ENCODE results near the gene CAMTA1.
"Not testable (repeated sequence)": the region's sequence is repeated elsewhere in the genome, so short reads cannot be mapped to it uniquely, and the experiment has no call there.

CAMTA1 gene

GRCh38 chr1:6785318-6785727 is at the start of gene CAMTA1:
Gene CAMTA1, plus strand, starts transcription at chr1:6785454. Its CDS starts 77 bp downstream, at chr1:6785531.
- intact Hi-C loops (cut with DNase I): loop anchor here (10.0 kb wide), 1 partner anchor 161 kb away; the partner anchor contains the start of gene THAP3
- DNase-seq: peak in 1 of 42 donors; percentile 99

DNA sequence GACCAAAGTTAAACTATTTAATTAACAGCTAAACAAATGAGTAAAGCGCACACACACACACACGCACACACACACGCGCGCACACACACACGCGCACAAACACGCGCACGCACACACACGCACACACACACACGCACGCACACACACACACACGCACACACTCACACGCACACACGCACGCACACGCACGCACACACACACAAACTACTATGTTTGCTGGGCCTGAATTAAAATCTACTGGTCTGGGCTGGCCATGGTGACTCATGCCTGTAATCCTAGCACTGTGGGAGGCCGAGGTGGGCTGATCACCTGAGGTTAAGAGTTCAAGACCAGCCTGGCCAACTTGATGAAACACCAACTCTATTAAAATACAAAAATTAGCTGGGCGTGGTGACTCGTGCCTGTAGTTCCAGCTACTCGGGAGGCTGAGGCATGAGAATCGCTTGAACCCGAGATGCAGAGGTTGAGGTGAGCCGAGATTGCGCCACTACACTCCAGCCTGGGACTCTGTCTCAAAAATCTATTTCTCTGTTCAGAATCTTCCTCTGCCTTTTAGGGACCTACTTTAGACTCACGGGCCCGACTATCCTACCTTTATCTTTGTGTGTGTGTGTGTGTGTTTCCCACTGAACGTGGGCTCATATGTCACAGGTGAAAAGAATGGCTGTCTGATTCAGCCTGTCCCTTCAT is 46.1 kb upstream of the CAMTA1 start:
- intact Hi-C loops (cut with DNase I): no loop called here

DNA sequence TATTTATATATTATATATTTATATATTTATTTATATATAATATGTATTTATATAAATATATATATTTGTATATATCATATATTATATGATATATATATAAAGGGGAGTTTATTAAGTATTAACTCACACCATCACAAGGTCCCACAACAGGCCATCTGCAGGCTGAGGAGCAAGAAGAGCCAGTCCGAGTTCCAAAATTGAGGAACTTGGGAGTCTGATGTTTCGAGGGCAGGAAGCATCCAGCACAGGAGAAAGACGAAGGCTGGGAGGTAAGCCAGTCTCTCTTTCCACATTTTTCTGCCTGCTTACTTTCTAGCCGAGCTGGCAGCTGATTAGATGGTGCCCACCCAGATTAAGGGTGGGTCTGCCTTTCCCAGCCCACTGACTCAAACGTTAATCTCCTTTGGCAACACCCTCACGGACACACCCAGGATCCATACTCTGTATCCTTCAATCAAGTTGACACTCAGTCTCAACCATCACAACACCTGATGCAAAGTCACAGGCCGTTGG is 42.5 kb upstream of the CAMTA1 start:
- intact Hi-C loops (cut with DNase I); DNase-seq: not testable (repeated sequence)

More for the DNA sequence above, 46.1 kb upstream of the CAMTA1 start:
- no peak for DNase-seq

- DNase-seq: peak in 22 of 42 donors; percentile 1 to 59 (median 19)
- intact Hi-C loops (cut with DNase I): no loop called here
These were observed 41.8 kb upstream of the CAMTA1 start for GRCh38 chr1:6743189-6744101.

- no peak for DNase-seq
- intact Hi-C loops (cut with DNase I): no loop called here
These were observed 40.2 kb upstream of the CAMTA1 start for GRCh38 chr1:6745073-6745472.

GRCh38 chr1:6747674-6748073 is 37.6 kb upstream of the CAMTA1 start:
- intact Hi-C loops (cut with DNase I): no loop called here
- no peak for DNase-seq

DNA sequence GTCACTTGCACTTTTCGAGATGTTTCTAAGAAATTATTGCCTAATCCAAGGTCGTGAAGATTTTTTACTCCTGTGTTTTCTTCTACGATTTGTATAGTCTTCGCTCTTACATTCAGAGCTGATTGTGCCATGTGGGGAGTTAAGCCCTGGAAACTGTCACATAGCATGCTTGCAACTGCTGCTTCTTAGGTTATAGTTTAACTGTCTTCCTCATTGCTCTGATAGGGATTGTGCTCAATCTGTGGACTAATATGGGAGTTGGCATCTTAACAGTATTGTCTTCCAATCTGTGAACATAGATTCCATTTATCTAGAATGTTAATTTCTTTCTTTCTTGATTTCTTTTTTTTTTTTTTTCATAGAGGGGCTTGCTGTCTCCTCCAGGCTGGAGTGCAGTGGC is 34.8 kb upstream of the CAMTA1 start:
- intact Hi-C loops (cut with DNase I): no loop called here
- DNase-seq: no peak

DNA sequence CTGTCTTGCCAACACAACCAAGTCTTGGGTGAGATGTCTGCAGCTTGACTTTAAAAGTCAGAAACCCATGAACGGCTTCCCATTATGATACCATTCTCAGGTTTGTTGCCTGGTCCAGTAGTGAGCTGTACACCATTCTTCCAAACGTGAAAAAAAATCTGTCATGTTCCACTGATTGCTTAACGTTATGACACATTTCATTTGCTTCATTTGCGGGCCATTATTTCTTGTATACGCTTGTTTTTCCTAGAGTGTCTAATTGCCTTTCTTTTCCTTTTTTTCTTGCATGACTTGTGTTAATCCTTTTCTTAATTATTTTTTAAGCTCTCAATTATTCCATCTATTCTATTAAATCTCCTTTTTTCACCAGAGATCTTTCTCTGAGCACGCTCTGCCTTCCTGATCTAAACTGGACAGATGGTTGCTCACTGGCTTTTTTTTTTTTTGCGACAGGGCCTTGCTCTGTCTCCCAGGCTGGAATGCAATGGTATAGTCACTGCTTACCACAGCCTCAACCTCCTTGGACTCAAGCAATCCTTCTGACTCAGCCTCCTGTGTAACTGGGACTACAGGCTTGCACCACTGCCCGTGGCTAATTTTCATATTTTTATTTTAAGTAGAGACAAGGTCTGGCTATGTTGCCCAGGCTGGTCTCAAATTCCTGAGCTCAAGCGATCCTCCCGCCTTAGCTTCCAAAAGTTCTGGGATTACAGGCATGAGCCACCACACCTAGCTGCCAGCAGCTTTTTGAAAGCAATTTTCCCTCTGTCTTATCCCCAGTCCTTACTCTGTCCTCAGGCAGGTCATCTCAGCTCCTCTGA is 31.7 kb upstream of the CAMTA1 start:
- intact Hi-C loops (cut with DNase I): no loop called here
- DNase-seq: no peak

- intact Hi-C loops (cut with DNase I): no loop called here
- no peak for DNase-seq
These were observed 28.8 kb upstream of the CAMTA1 start for GRCh38 chr1:6756457-6756856.

- intact Hi-C loops (cut with DNase I): no loop called here
- no peak for DNase-seq
These were observed 27.4 kb upstream of the CAMTA1 start for GRCh38 chr1:6757719-6758435.

- intact Hi-C loops (cut with DNase I): no loop called here
- DNase-seq: no peak
These were observed 24.0 kb upstream of the CAMTA1 start for GRCh38 chr1:6761196-6761737.

GRCh38 chr1:6762060-6762459 is 23.2 kb upstream of the CAMTA1 start:
- no peak for DNase-seq
- intact Hi-C loops (cut with DNase I): no loop called here

DNA sequence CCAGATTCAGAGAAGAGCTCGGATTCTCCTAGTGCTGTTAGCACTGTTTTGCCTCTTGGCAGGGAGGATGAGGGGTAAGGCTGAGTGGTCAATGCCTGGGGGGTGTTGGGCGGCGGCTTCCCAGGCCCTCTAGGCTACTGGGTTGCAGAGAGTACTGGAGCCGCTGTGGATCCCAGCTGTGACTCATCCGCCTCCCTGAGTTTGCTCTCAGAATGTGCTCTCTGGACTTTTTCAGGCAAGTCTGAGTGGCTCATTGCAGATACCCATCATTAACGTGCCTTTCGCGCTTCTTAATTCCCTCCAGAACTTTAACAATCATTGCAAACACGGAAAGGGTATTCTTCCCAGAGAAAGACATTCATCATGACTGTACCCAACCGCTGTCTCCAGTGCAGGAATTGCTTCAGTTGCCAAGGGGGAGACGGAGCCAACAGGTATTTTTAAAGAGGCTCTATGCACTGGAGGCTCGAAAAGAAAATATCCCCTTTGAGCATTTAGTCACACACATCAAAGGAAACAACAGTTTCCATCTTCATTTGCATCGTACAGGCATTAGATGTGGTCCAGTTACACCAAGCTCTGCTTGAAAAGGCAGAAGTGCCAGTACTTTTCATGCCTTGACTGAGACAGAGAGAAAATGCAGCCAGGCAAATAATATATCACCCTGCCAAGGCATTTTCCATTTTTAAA is 14.4 kb upstream of the CAMTA1 start:
- intact Hi-C loops (cut with DNase I): no loop called here
- no peak for DNase-seq

DNA sequence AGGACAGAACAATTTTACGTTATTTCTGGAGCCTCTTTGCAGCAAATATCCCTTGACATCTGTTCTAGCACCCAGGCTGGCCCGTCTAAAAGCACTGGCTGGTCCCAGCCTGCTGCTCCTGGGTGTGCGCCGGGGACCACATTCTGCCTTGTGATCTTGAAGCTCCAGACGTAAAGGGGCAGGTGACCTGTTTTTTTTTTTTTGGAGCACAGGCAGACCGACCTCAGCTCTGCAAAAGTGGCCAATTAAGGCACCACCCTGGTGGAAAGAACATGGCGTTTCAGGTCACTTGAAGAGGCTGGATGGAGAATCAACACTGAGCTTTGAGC is 13.8 kb upstream of the CAMTA1 start:
- intact Hi-C loops (cut with DNase I): no loop called here
- no peak for DNase-seq

- no peak for DNase-seq
- intact Hi-C loops (cut with DNase I): no loop called here
These were observed 10.9 kb upstream of the CAMTA1 start for GRCh38 chr1:6774381-6774780.

GRCh38 chr1:6775261-6776043 is 9.8 kb upstream of the CAMTA1 start:
- no peak for DNase-seq
- intact Hi-C loops (cut with DNase I): no loop called here

GRCh38 chr1:6776389-6776788 is 8.9 kb upstream of the CAMTA1 start:
- no peak for DNase-seq
- intact Hi-C loops (cut with DNase I): no loop called here

All from head of caudate nucleus (tissue), 42 donors.